Lower leg skin (tissue), 3 donors: ENCODE results near the gene ZNF398.

ENCODE experiments used
- POLR2A ChIP-seq, 2 donors: fragments of 450-650 bp; IDR thresholded peaks; one replicate each; pipeline ENCODE4 v1.6.1; 2016 to 2017; ENCODE audit warnings: antibody characterized with exemption in 2 of 2, mild to moderate bottlenecking in 1 of 2, moderate library complexity in 1 of 2
- TF ChIP-seq, protein P1 (sequence below), 3 donors: fragments of 450-650 bp; IDR thresholded peaks; one replicate each; pipeline ENCODE4 v1.5.1; 2016; ENCODE audit warnings: antibody characterized with exemption in 3 of 3, mild to moderate bottlenecking in 3 of 3, moderate library complexity in 2 of 3

DNA sequence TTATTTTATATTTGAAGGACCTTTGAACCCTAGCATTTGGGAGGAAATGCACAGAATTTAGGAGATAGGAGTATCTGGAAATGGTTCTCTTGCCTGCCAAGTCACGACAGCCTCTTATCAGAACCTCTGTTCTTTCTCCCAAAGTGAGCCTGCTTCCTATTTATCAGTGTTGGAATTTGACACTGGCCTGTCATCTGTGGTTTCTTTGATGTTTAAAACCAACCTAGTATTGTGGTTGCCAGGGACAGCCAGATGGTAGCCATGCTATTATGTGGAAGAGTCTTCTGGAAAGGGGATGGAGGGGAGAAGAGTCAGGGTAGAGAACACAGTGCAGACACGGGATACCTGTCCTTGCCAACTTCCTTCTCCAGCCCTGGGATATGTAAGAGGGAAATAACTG lies 69.1 kb downstream of the ZNF398 start:
- TF ChIP-seq, protein P1, sequence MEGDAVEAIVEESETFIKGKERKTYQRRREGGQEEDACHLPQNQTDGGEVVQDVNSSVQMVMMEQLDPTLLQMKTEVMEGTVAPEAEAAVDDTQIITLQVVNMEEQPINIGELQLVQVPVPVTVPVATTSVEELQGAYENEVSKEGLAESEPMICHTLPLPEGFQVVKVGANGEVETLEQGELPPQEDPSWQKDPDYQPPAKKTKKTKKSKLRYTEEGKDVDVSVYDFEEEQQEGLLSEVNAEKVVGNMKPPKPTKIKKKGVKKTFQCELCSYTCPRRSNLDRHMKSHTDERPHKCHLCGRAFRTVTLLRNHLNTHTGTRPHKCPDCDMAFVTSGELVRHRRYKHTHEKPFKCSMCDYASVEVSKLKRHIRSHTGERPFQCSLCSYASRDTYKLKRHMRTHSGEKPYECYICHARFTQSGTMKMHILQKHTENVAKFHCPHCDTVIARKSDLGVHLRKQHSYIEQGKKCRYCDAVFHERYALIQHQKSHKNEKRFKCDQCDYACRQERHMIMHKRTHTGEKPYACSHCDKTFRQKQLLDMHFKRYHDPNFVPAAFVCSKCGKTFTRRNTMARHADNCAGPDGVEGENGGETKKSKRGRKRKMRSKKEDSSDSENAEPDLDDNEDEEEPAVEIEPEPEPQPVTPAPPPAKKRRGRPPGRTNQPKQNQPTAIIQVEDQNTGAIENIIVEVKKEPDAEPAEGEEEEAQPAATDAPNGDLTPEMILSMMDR (IDR thresholded peaks at IDR 0.05) = no peak
- TF ChIP-seq POLR2A (IDR thresholded peaks at IDR 0.05) = no peak
